DMS53 treated with DMSO at 0.1 percent for 48 hours (cell line): ENCODE data around the gene NDST1.

ENCODE experiments used
- DNase-seq: peaks from one replicate; lab custom pipeline; 2025; ENCODE audit not compliant: unreplicated experiment; lab: John Stamatoyannopoulos, UW

NDST1 gene

DNA sequence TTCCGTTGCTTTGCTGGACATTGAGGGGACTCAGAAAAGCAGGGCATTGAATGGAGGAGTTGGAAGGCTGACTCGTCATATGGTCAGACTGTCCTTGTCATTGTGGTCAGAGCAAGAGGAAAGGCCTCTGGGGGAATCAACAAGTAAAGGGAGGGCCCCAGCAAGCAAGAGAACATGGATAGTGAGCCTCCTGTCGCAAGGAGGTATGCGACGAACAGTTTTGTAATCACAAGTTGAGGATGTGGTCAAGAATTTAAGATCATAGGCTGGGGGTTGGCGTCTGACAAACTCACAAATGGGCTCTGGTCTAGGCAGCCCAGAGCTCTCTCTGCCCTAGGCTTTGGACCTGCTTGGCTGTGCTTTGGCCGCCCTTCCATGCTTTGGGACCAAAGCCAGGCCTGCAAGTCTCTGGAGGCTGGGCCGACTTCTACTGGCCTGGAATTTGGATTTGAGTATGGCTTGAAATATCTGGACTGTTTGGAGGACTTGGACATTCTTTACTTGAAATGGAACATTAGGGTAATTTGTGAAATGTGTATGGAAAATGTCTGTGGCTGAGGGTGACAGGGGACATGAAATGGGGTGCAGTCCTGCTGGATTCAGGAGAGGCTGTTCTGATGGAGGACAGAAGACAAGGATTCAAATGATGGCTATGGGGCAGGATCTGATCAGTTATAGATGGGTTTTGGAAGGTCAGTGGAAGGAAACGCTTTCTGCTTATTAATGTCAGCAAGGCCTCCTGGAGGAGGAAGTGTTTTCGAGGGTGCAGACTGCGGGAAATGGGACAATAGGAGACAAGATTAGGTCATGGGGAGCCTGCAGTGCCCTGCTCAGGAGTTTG is 19.2 kb upstream of the NDST1 start:
- DNase-seq = no peak

DNA sequence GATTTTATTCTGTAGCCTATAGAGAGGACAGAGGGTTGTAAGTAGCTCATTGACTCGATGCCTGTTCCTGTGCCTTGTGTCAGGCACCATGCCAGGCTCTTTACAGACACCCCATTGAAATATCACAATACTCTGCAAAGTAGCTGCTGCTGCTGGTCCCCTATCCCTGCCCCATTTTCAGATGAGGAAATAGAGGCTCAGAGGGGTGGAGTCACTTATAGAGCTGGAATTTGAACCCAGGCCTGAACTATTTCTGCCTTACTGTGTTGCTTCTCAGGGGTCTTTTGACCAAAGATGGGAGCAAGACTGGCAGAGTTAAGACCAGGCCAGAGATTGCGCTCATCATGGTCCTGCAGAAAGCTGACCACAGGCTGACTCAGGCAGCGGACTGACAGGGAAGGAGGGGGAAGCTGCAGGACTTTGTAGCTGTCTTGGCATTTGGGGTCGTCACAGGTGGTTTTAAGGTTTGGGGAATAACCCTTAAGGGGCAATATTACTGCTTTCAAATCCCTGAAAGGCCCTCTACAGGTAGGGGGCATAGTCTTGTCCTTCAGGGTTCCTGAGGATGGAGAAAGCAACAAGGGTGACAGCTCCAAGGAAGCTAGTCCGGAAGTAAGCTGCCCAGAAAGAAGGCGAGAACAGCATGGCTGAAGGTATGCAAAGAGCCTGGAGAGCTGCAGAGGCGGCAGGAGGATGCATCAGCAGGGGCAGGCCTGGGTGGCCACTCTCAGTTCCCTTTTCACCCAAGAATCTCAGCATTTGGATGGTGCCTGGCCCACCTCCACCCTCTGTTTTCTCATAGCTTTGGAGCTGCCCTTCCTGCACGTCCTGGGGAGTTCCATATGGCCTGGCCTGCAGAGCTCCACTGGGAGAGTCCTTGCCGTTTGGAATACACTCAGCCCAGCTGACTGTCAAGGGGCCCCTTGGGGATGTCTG is 18.3 kb upstream of the NDST1 start:
- DNase-seq = no peak

DNA sequence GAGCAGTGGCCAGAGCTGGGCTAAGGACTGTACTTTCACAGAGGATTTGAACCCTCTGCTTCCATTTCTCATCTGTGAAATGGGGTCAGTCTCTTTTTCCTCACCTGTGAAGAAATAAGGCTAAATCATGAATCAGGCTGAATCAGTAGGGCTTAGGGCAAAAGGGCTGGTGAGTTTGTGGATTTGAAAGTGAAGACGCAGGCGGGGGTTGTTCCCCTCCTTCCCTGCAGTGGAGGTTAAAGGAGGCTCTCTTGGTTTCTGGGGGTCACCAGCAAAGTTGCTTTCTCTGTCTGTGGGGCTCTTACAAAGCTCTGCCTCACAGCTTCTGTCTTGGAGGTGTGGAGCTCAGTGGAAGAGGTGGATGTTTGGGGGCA is 17.6 kb upstream of the NDST1 start:
- DNase-seq = no peak

DNA sequence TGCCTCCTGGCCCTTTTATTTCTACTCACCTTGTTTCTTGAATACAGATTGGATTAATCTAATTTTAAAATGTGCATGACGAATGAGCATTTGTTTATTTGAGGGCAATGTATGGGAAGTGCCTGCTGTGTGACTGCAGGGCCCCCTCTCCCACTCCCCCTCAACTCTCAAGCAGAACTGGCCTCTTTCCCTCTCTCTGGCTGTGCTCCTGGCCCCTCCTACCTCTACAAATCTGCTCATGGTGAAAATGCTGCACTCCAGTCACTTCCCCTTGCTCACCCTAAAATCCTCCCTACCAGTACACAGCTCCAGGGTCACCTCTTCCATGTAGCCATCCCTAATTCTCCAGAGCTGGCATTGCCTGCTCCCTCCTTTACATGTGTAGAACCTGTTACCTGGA is 17.2 kb upstream of the NDST1 start:
- DNase-seq = no peak

DNA sequence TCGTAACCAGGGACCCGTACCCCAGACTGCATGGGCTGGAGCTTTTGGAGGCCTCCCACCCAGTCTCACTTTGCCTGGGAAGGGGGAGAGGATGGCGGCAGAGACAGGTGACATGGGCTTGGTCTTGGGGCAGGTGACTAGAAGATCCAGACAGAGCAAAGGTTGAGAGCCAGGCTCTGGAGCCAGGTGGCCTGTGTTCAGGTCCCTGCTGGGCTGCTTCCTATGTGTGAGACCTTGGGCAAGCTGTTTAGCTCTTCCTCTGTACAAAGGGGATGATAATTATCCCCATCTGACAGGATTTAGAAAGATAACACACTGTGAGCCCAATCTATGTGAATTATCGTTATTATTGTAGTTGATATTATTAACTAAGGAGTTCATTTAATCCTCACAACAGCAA is 16.1 kb upstream of the NDST1 start:
- DNase-seq = no peak

DNA sequence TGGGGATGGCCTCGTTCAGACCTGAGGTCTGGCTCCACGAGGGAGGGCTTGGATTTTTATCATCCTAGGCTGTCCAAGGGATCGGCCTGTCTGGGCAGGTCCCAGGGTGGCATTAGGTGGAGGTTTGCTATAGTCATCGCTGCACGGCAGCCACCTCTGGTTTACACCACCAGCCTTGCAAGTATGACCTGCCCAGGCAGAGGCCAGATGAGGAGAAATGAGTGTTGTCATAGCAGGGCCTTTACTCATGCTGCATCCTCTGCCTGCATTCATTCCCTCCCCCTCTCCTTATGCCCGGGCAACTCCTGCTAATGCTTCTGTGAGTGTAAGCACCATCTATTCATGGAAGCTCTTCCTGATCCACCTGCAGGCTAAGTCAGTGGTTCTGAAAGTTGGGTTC is 15.3 kb upstream of the NDST1 start:
- DNase-seq = no peak

DNA sequence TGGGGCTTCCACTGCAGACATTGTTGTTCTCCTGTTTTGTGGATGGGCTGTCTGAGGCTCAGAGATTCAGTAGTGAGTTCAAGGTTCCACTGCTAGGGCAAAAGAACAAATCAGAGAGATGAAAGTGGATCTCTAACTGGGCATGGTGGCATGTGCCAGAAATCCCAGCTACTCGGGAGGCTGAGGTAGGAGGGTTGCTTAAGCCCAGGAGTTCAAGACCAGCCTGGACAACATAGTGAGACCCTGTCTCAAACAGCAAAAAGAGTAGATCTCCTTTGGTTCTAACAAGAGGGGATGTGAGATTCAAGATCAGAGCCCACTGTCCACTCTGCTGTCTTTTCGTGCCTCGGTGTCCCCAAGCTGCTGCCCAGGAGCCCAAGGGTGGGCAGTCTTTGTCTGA is 11.8 kb upstream of the NDST1 start:
- DNase-seq = no peak

DNA sequence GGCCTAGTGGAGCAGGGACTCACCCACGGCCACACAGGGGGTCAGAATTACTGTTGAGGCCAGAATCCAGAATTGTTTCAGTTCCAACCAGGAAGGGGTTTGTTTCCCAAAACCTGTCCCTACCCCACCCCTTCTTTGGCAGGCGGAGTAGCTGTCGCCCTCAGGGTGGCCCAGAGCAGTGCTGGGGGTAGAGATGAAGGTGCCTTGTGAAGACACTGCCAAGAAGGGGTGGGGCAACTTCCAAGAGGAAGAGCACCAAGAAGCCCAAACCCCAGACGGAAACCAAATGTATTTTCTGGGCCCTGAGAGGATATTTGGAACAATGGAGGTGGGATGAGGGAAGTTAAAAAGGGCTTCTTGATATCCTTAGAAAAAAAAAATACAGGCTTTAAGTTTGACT is 11.4 kb upstream of the NDST1 start:
- DNase-seq = no peak

DNA sequence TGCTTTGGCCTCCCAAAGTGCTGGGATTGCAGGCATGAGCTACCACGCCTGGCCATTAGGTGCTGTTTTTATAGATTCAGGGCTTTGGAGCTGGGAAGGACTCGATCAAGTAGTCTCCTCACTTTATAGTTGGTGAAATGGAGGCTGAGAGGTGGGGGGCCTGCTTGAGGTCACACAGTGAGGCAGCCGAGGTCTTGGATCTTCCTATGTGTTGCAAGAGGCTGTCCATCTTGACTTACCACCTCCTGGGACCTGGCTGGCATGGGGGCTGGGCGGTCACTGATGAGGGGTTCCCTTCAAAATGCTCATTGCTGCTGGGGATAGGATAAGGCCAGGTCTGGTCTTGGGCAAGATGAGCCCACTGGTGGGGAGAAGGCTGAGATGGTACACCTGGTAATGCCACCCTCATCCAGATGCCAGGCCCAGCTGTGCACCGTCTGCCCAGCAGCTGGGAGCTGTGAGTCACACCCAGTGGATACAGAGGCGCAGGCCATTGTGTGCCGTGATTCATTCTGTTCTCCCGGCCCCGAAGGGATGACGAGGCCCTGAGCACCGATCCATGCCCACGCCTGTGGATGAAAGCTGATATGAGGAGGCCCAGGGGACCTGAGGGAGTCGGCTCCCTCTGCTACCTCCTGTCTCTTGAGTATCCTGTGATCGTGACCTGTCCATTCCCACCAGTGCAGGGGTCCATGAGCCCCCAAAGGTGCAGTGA is 10.5 kb upstream of the NDST1 start:
- DNase-seq = peak; percentile 89

DNA sequence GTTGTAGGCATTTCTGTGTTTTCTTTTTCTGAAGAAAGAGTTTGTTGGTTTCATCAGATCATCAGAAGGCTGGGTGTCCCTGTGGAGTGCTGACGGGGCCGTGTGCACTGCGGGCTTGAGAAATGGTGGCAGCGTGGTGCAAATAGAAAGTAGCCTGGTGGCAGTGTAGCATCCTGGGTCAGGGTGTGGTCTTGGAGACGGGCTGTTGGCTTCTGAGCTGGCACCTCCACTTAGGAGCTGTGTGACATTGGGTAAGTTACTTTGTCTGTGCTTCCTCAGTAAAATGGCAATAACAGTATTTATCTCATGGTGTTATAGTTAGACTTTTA is 10.0 kb upstream of the NDST1 start:
- DNase-seq = no peak

DNA sequence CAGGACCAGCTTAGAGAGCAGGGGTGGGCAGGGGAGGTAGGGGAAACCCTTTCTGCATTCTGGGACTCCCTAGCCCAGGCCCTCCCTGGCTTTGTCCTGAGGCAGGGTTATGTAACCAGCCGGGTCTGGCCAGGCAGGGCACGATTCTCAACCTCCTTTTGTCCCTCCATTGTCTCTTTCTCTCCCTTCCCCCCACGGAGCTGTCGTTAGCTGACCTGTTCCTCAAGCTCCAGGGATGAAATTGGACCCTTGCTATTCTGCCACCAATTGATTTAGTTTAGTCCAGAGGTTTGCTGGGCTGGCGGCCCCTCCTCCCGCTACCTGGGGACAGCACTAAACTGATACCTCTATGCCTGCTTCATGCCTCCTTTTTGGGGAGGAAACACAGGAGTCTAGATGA is 9.4 kb upstream of the NDST1 start:
- no peak for DNase-seq

DNA sequence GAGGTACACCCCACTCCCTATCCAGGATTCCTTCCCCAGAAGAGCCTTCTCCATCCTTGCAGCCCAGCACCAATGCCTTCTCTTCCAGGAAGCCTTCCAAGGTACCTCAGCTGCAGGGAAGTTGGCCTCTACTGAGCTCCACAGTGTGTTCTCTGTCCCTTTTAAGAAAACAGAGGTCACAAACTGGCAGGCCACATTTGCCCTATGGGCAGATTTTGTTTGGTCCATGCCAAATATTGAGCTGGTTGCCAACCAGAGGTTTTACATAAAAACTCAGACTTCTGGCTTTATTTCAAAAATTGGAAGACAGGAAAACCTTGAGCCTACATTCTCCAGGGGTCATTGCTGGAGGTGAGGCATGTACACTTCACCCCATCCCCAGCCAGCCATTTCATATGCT is 9.0 kb upstream of the NDST1 start:
- no peak for DNase-seq

DNA sequence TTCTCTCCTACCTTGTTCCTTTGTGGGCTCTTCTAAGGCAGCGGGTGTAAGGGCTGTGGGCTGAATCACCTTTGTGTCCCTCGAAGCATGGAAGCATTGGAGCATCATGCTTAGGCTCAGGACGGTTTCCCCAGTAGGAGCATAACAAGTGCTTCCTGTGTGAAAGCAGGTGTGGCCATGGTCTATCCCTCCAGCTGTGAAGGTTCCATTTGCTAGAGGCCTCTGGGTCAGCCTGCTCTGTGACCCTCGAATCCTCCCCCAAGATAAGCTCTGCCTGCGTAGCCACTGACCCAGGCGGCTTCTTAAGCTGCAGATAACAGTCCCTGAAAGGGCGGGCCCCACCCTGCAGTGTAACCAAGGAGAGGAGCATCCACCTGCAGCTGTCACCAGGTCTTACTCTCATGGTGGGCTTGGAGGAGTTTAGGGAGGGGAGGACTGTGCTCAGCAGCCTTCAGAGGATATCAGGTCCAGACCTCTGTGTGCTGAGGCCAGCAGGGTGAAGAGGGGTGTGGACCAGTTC is 8.4 kb upstream of the NDST1 start:
- DNase-seq = no peak

DNA sequence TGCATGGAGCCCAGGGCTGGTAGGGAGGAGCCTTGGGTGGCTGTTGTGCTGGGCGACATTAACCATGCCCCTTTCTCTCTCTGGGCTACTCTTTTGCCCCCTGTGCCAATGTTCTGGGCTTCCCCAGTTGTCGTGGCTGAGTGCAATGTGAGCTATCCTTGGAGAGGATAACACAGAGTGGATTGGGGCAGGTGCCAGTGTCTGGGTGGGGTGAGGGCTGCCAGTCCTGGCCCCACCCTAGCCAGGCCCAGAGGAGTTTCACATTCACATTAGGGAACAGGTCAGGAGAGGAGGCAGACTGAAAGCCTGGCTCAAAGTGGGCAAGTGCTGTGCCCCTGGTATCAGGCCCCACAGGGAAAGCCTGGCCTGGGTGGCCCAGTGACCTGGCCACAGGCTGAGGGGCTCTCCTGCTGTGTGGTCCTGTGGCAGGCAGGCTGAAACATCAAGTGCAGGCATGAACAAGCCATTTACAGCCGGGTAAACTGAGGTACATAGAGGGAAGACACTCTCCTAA is 7.5 kb upstream of the NDST1 start:
- DNase-seq = no peak

DNA sequence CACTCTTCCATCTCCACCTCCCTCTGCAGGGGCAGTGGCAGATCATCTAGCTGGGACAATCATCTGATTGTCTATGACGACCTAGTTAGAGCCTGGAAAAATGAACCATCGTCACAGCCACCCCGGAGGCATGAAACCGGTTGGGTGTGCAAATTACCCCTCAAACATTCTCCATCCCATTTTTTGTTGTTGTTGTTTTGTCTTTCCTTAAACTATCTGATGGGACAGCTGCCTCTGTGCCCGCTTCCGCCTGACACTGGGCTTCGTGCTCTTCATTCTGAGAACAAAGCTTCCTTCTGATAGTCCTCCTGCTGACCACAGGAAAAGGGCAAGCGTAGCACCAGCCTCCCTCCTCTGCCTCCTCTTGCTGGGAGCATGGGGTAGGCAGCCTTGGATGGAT is 7.0 kb upstream of the NDST1 start:
- no peak for DNase-seq

DNA sequence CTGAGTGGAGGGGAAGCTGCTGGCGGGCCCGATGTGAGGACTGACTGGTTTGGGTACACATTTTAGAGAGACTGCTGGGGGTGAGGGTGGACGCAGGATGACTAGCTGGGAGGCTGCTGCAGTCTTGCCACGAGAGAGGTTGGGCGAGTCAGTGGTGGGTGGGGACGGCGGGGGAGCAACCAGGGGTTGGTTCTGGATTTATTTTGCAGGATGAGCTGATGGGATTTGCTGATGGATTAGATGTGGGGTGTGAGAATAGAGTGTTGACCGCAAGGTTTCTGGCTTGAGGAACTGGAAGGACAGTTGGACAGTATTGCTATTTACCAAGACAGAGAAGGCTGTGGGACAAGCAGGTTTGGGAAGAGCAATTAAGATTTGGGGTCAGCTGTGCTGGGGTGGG is 5.8 kb upstream of the NDST1 start:
- DNase-seq = no peak

DNA sequence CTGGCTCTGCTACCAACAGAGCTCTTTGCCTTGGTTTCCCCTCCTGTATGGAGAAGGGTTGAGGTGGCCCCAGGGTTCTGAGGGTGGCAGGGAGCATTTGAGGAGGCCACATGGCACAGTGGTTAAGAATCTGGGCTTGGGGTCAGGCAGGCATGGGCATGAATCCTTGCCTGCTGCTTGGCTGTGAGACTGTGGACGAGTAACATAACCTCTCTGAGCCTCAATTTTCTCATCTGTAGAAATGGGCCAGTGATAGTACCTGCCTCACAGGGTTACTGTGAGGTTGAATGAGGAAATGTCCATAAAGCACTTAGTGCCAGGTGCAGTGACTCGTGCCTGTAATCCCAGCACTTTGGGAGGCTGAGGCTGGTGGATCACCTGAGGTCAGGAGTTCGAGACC is 5.1 kb upstream of the NDST1 start:
- DNase-seq = no peak

DNA sequence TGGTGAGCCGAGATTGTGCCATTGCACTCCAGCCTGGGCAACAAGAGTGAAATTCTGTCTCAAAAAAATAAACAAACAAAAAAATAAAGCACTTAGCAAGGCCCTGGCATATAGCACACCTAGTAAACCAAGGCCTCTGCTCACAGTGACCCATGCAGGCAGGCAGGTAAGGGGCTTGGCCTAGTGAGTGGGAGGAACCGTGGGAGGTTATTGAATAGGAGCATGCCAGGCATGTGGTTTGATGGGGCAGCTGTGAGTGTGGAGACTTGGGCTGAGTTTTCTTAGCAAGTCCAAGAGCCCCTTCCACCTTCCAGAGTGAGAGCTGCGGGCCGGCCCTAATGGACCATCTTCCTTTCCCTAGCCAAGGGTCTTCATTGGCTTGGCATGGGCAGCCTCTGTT is 4.5 kb upstream of the NDST1 start:
- no peak for DNase-seq

DNA sequence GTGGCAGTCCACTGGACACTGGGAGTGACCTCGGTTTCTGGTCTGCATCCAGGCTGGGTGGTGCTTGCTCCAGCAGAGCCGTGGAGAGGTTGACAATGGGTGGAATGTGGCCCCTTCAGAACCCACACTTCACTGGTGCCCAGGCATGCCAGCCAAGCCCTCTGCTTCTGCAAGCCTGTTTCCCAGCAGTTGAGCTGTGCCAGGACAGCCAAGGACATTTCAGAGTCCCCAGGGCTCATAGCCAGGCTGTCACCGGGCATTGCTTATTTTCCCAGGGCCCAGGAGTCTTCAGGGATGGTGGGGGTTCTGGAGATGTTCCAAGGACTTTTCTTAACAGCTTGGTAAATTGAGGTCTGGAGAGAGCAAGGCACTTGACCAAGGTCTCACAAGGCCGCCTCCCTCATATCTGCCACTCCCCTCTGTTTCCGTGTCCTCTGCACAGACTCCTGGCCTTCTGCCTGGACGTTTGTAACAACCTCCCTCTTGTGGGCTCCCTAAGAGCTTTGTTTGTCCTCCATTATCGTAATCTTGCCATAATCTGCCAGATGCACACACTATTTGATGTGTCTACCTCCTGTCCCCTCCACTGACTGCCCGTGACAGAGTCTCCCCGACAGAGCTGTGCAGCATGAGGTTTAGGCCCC is 3.8 kb upstream of the NDST1 start:
- DNase-seq = no peak

DNA sequence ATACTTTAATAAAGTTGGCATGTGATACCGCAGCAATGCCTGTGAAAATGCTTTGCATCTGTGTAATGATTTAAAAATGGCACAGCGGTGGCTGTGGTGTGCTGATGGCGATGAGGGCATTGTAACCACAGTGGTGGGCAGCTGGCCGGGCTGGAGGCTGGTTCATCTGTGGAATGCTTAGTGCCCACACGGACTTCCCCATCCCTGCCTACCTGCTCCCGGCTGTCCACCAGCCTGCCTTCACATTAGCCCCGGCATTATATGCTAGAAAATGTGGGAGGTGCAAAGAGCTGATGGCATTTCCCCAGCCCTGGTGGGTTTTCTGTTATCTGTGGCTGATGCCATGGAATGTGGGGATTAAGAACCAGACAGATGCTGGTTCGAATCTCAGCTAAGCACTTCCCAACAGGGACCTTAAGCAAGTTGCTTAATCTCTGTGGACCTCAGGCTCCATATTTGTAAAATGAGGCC is 2.9 kb upstream of the NDST1 start:
- no peak for DNase-seq

DNA sequence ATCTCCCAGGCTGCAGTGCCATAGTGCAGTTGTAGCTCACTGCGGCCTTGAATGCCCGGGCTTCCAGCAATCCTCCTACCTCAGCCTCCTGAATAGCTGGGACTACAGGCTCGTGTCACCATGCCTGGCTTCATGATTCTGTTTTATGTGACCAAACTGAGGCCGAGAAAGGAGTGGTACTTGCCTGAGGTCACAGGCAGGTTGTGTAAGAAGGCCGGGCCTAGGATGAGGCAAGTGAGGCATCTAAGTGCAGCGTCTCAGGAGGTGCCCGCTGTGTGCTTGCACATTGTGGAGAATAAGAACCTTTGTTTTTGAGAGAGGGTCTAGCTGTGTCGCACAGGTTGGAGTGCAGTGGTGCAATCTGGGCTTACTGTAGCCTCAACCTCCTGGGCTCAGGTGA is 2.1 kb upstream of the NDST1 start:
- no peak for DNase-seq
